HepG2 (cell line): ENCODE data around the gene ISY1. TPM values are rescaled to one million over a fixed set of nuclear protein-coding genes. Genes with fewer than 3 reads are reported as not detected.

Experiments used
- GTF2F1 ChIP-seq: fragments of 150-350 bp; IDR thresholded peaks from 2 replicates; pipeline ENCODE4 v1.6.1; 2014; ENCODE audit warnings: low read length
- HBP1 ChIP-seq: IDR thresholded peaks from 2 replicates; pipeline ENCODE4 v1.6.1; 2016; ENCODE audit warnings: low read depth, control low read depth
- HMGXB3 ChIP-seq: sonication (generic); formaldehyde crosslinking; IDR thresholded peaks from 2 replicates; pipeline ENCODE4 v1.4.0; 2020; ENCODE audit warnings: missing genetic modification reagents, borderline replicate concordance
- HMGXB4 ChIP-seq, 2 experiments: sonication (generic) in 1 of 2; formaldehyde crosslinking in 1 of 2; IDR thresholded peaks; 2 replicates each; pipeline versions ENCODE4 v1.4.0 to v1.6.1; 2018 to 2020; ENCODE audit warnings: missing genetic modification reagents in 2 of 2, borderline replicate concordance in 1 of 2, low read depth in 1 of 2, mild to moderate bottlenecking in 1 of 2, missing biosample characterization in 1 of 2
- KAT2B ChIP-seq: fragments of 150-350 bp; IDR thresholded peaks from 2 replicates; pipeline ENCODE4 v1.6.1; 2014; ENCODE audit warnings: low read depth, low read length, borderline replicate concordance
- KAT8 ChIP-seq: IDR thresholded peaks from 2 replicates; pipeline ENCODE4 v1.6.1; 2016; ENCODE audit warnings: missing genetic modification reagents, missing compliant biosample characterization
- KDM5A ChIP-seq: fragments of 200-600 bp; sonication (generic); IDR thresholded peaks from 2 replicates; pipeline ENCODE4 v1.7.0; 2018; ENCODE audit warnings: antibody characterized with exemption, mild to moderate bottlenecking, low read length, borderline replicate concordance
- KDM5B ChIP-seq: sonication (generic); formaldehyde crosslinking; IDR thresholded peaks from 2 replicates; pipeline ENCODE4 v1.4.0; 2020; ENCODE audit warnings: missing genetic modification reagents, mild to moderate bottlenecking, borderline replicate concordance
- NFE2L1 ChIP-seq: sonication (generic); formaldehyde crosslinking; IDR thresholded peaks from 2 replicates; pipeline ENCODE4 v1.4.0; 2020; ENCODE audit warnings: missing genetic modification reagents, mild to moderate bottlenecking, borderline replicate concordance
- PCBP1 ChIP-seq: fragments of 200-400 bp; formaldehyde crosslinking; IDR thresholded peaks from 2 replicates; pipeline ENCODE4 v1.6.1; 2017; ENCODE audit warnings: mild to moderate bottlenecking, low read depth, low read length, borderline replicate concordance
- SETDB1 ChIP-seq: sonication (generic); formaldehyde crosslinking; IDR thresholded peaks from 2 replicates; pipeline ENCODE4 v1.5.1; 2020; ENCODE audit warnings: missing genetic modification reagents, mild to moderate bottlenecking, borderline replicate concordance
- SIN3B ChIP-seq: fragments of 150-350 bp; IDR thresholded peaks from 2 replicates; pipeline ENCODE4 v1.6.1; 2014; ENCODE audit warnings: low read length
- SSRP1 ChIP-seq: IDR thresholded peaks from 2 replicates; pipeline ENCODE4 v1.6.1; 2016; ENCODE audit warnings: control low read depth
- TARDBP ChIP-seq: sonication (generic); formaldehyde crosslinking; IDR thresholded peaks from 2 replicates; pipeline ENCODE4 v1.8.0; 2022; ENCODE audit warnings: mild to moderate bottlenecking, missing genetic modification reagents
- TCF12 ChIP-seq, 2 experiments: fragments of 450-650 bp in 1 of 2; sonication (generic) in 1 of 2; formaldehyde crosslinking in 1 of 2; IDR thresholded peaks; 2 replicates each; pipeline versions ENCODE4 v1.6.1 to v1.8.0; 2017 to 2022; ENCODE audit warnings: antibody characterized with exemption in 1 of 2, mild to moderate bottlenecking in 1 of 2, missing genetic modification reagents in 1 of 2, moderate library complexity in 1 of 2
- ZBTB1 ChIP-seq: sonication (generic); formaldehyde crosslinking; IDR thresholded peaks from 2 replicates; pipeline ENCODE4 v1.4.0; 2020; ENCODE audit warnings: missing genetic modification reagents, borderline replicate concordance
- ZFP41 ChIP-seq: sonication (generic); formaldehyde crosslinking; IDR thresholded peaks from 2 replicates; pipeline ENCODE4 v1.4.0; 2020; ENCODE audit warnings: mild to moderate bottlenecking, missing genetic modification reagents, borderline replicate concordance
- ZNF513 ChIP-seq: sonication (generic); formaldehyde crosslinking; conservative IDR thresholded peaks from 2 replicates; pipeline ENCODE4 v1.5.0; 2020; ENCODE audit warnings: missing genetic modification reagents
- ZNF780A ChIP-seq: sonication (generic); formaldehyde crosslinking; IDR thresholded peaks from 2 replicates; pipeline ENCODE4 v1.8.0; 2022; ENCODE audit warnings: mild to moderate bottlenecking, missing genetic modification reagents, moderate library complexity
- polyA plus RNA-seq, 8 experiments: library from polyadenylated mRNA; depleted of rRNA in 3 of 8; stranded (reverse) in 7 of 8; unstranded in 1 of 8; fragments of >200 nt; fragmentation: Illumina TruSeq in 4 of 8; extraction: Trizol in 4 of 8; gene quantifications; 2 replicates each; pipeline versions ENCODE4 v1.2.1 to v1.2.3, GENCODE V29; 2011 to 2016; ENCODE audit warnings: low read depth in 4 of 8, missing spikeins in 1 of 8, mixed read lengths in 1 of 8; ENCODE audit not compliant: insufficient read depth in 1 of 8
- total RNA-seq, 5 experiments: library from RNA; depleted of rRNA; stranded (reverse); fragments of >200 nt; fragmentation: Illumina TruSeq; extraction: Trizol; gene quantifications; 2 replicates each; pipeline ENCODE4 v1.2.3, GENCODE V29; 2016; ENCODE audit warnings: low read depth in 1 of 5

The ISY1 gene
- total and polyA plus RNA-seq, 2 of the 13 experiments (the other 11 are each of a cell fraction or from before 2014, with no cell fraction given), result 21.0 to 39.1 TPM

- TF ChIP-seq HMGXB4 (CRISPR knock-in tag; IDR thresholded peaks at IDR 0.05; ENCODE audit: borderline replicate concordance in 1 of 2, low read depth in 1 of 2) (peak; percentile 92; a peak in 3 of 4 replicates), KDM5B (CRISPR knock-in tag) (peak; percentile 97), ZNF780A (CRISPR knock-in tag) (peak; percentile 46; the same call in 1 of the 2 replicates), ZBTB1 (CRISPR knock-in tag) (no peak), KAT2B (no peak), TCF12 (IDR thresholded peaks at IDR 0.05) (no peak), TCF12 (CRISPR knock-in tag; IDR thresholded peaks at IDR 0.05) (peak; percentile 78), NFE2L1 (CRISPR knock-in tag) (no peak), ZFP41 (CRISPR knock-in tag) (no peak), HMGXB3 (CRISPR knock-in tag) (no peak; the same call in 1 of the 2 replicates), SSRP1 (CRISPR knock-in tag) (no peak), SIN3B (no peak; the same call in 1 of the 2 replicates), SETDB1 (no peak), TARDBP (CRISPR knock-in tag) (no peak), KDM5A (no peak; the same call in 1 of the 2 replicates), HBP1 (CRISPR knock-in tag) (no peak; the same call in none of the 2 replicates), PCBP1 (0 out of 2 replicates have a peak, but pooled peaks have one; percentile 37), KAT8 (peak; percentile 86; the same call in 1 of the 2 replicates), GTF2F1 (no peak; the same call in 1 of the 2 replicates), ZNF513 (CRISPR knock-in tag) (no peak; the same call in 1 of the 2 replicates)
Observed at GRCh38 chr3:129183569-129184395, 22.9 kb upstream of the ISY1 start, which contains the start of gene CNBP (continued).
